Astrocyte (in vitro differentiated cells and primary cell): ENCODE results near the gene JAM3. TPM values are rescaled to one million over a fixed set of nuclear protein-coding genes. Genes with fewer than 3 reads are reported as not detected.

Experiments
- DNase-seq: peaks from one replicate; pipeline ENCODE4 v3.0.0-alpha.2; 2010; ENCODE audit warnings: low read depth
- FAIRE-seq: peaks from 2 replicates; lab custom pipeline; 2011; peaks lifted over from hg19 to GRCh38; lab: Jason Lieb, UNC
- H2AFZ ChIP-seq: 2 replicates; pipeline ENCODE4 v1.6.0; 2012; ENCODE audit warnings: low read depth, low read length, inconsistent platforms
- H3K27ac ChIP-seq: 2 replicates; pipeline ENCODE4 v1.5.1; 2011; ENCODE audit warnings: low read depth, low read length, inconsistent platforms
- H3K27me3 ChIP-seq: 2 replicates; pipeline ENCODE4 v1.6.0; 2011; ENCODE audit warnings: low read length, inconsistent platforms; ENCODE audit not compliant: insufficient read depth
- H3K36me3 ChIP-seq: 2 replicates; pipeline ENCODE4 v1.5.1; 2011; ENCODE audit warnings: low read length, inconsistent platforms; ENCODE audit not compliant: insufficient read depth
- H3K4me1 ChIP-seq: 2 replicates; pipeline ENCODE4 v1.5.1; 2011; ENCODE audit warnings: low read length, inconsistent platforms; ENCODE audit not compliant: insufficient read depth
- H3K4me2 ChIP-seq: 2 replicates; pipeline ENCODE4 v1.6.0; 2012; ENCODE audit warnings: low read length, inconsistent platforms
- H3K4me3 ChIP-seq: 2 replicates; pipeline ENCODE4 v1.5.1; 2011; ENCODE audit warnings: low read depth, mild to moderate bottlenecking, low read length, inconsistent platforms; ENCODE audit not compliant: insufficient read depth
- H3K79me2 ChIP-seq: 2 replicates; pipeline ENCODE4 v1.6.0; 2012; ENCODE audit warnings: mild to moderate bottlenecking, low read length, inconsistent platforms; ENCODE audit not compliant: insufficient read depth
- H3K9ac ChIP-seq: 2 replicates; pipeline ENCODE4 v1.6.0; 2012; ENCODE audit warnings: mild to moderate bottlenecking, low read length, inconsistent platforms
- H3K9me3 ChIP-seq: 2 replicates; pipeline ENCODE4 v1.5.1; 2012; ENCODE audit warnings: low read depth, mild to moderate bottlenecking, low read length, inconsistent platforms; ENCODE audit not compliant: insufficient read depth
- H4K20me1 ChIP-seq: 2 replicates; pipeline ENCODE4 v1.6.0; 2012; ENCODE audit warnings: low read length, inconsistent platforms; ENCODE audit not compliant: insufficient read depth
- H3K27ac Mint-ChIP-seq: one replicate; pipeline ENCODE4 v1.8.0; 2021; ENCODE audit warnings: mild to moderate bottlenecking, mixed read lengths; ENCODE audit not compliant: unreplicated experiment
- H3K27me3 Mint-ChIP-seq: one replicate; pipeline ENCODE4 v1.8.0; 2021; ENCODE audit warnings: low read depth, mixed read lengths; ENCODE audit not compliant: unreplicated experiment
- H3K36me3 Mint-ChIP-seq: one replicate; pipeline ENCODE4 v1.8.0; 2021; ENCODE audit warnings: low read depth, mixed read lengths; ENCODE audit not compliant: unreplicated experiment
- H3K4me1 Mint-ChIP-seq: one replicate; pipeline ENCODE4 v1.8.0; 2021; ENCODE audit warnings: low read depth, mixed read lengths; ENCODE audit not compliant: unreplicated experiment
- H3K4me3 Mint-ChIP-seq: one replicate; pipeline ENCODE4 v1.8.0; 2021; ENCODE audit warnings: mild to moderate bottlenecking, moderate library complexity, mixed read lengths; ENCODE audit not compliant: unreplicated experiment
- H3K9me3 Mint-ChIP-seq: one replicate; pipeline ENCODE4 v1.8.0; 2021; ENCODE audit warnings: mild to moderate bottlenecking, mixed read lengths; ENCODE audit not compliant: unreplicated experiment
- CTCF ChIP-seq: IDR thresholded peaks from 2 replicates; pipeline ENCODE4 v1.5.1; 2011; ENCODE audit warnings: low read depth, mild to moderate bottlenecking, inconsistent platforms, low read length, moderate library complexity; ENCODE audit not compliant: insufficient read depth
- EZH2 ChIP-seq: IDR thresholded peaks from 2 replicates; pipeline ENCODE4 v1.6.1; 2012; ENCODE audit warnings: mild to moderate bottlenecking, low read length, inconsistent platforms; ENCODE audit not compliant: insufficient read depth
- total RNA-seq: library from RNA; stranded (reverse); gene quantifications from 2 replicates; pipeline ENCODE4 v1.2.1, GENCODE V29; 2021

Gene JAM3
- total RNA-seq, 1 donor from 2014 or later, result 88.3 TPM

DNA sequence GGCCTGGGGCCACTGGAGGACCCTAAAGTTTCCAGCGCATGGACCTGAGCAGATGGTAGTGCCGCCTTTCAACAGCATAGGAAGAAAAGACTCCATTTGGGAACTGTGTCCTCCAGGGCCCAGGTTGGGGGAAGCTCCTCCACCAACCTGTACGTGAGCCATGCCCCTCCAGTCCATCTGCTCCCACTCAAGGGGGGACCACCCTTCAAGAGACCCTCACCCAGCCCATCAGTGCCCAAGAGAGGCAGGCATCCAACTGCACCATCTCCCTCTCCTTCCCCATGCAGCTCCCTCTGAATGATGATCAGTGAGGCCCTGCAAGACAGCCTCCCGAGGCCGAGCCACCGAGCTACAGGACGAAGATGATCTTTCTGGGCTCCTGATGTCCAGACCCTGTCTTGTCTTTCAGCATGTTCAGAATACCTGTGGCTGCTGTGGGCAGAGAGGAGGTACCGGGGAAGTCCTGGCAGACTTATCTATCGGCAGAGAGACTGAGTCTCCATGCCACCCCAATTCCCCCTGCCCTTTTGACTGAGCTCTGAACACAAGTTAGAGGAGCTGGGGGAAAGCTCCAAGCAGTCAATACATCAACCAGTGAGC, 25.0 kb upstream of the JAM3 start:
- Histone ChIP-seq H3K4me1 (peaks cover 19% of the 10 kb centered on the region), H3K27ac (no peak overlapping the region), H3K79me2 (no peaks in the 10 kb centered on the region), H3K4me3 (no peak overlapping the region), H2AFZ (no peak overlapping the region), H3K27me3 (no peaks in the 10 kb centered on the region), H3K9ac (no peak overlapping the region), H3K9me3 (no peaks in the 10 kb centered on the region), H3K4me2 (no peak overlapping the region), H3K36me3 (no peaks in the 10 kb centered on the region), H4K20me1 (no peaks in the 10 kb centered on the region)
- Mint-ChIP-seq H3K36me3 (no peaks in the 10 kb centered on the region), H3K9me3 (no peaks in the 10 kb centered on the region), H3K27me3 (peaks cover 11% of the 10 kb centered on the region), H3K4me3 (no peak overlapping the region), H3K4me1 (peaks cover 53% of the 10 kb centered on the region), H3K27ac (no peak overlapping the region)
- DNase-seq, result no peak
- no peak for TF ChIP-seq CTCF
- no peak for TF ChIP-seq EZH2
- FAIRE-seq, result no peak

GRCh38 chr11:134044514-134045284, 24.2 kb upstream of the JAM3 start:
- peaks cover 14% of the 10 kb centered on the region for H3K27me3 Mint-ChIP-seq

More at GRCh38 chr11:134044514-134045284, 24.2 kb upstream of the JAM3 start:
- Histone ChIP-seq H4K20me1 (no peaks in the 10 kb centered on the region), H3K27me3 (no peaks in the 10 kb centered on the region), H3K9ac (no peak overlapping the region), H3K79me2 (no peaks in the 10 kb centered on the region), H3K36me3 (no peaks in the 10 kb centered on the region), H3K4me2 (no peak overlapping the region), H2AFZ (no peak overlapping the region), H3K9me3 (no peaks in the 10 kb centered on the region), H3K4me1 (peaks cover 19% of the 10 kb centered on the region), H3K27ac (no peak overlapping the region), H3K4me3 (no peak overlapping the region)
- FAIRE-seq (no peak), DNase-seq (no peak)
- no peaks in the 10 kb centered on the region for H3K36me3 Mint-ChIP-seq
- no peaks in the 10 kb centered on the region for H3K9me3 Mint-ChIP-seq
- TF ChIP-seq EZH2 (no peak), CTCF (no peak)
- H3K27ac Mint-ChIP-seq, result no peak overlapping the region
- no peak overlapping the region for H3K4me3 Mint-ChIP-seq
- peaks cover 48% of the 10 kb centered on the region for H3K4me1 Mint-ChIP-seq
